ENCODE results near the gene MAPKAPK2.

- TF ChIP-seq EZH2 (IDR thresholded peaks at IDR 0.05; ENCODE audit: insufficient read depth, poor library complexity, severe bottlenecking) (no peak), EZH2phosphoT487 (IDR thresholded peaks at IDR 0.05; ENCODE audit: insufficient read depth, low read depth) (no peak)
These were observed 19.0 kb downstream of the MAPKAPK2 start for GRCh38 chr1:206703661-206704060.

All from GM23248 (cell line).